ENCODE measurements around the gene ANKRD34A.
A peak's percentile ranks its signal among the peaks of the same experiment; 100 is the strongest.

ANKRD34A gene

DNA sequence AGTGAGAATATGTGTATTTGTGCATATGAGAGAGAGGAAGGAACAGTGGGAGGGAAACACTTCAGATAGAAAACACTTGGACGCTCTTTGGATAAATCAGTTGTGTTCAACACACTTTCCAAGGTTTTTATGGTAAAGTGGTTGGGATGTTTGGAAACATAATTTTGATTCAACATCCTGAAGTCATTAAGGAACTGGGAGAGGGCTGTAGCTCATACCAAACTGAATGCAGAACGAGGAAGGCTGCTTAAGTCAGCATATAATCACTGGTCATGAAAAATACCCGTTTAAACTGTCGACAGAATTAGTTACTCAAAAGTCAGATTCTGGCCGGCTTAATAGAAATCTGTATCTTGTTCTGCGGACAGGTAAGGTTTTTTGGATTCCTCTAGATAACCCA is 21.5 kb downstream of the ANKRD34A start:
- no peak overlapping the region for H3K27ac ChIP-seq (ENCODE audit: low read depth, low read length)
- no peaks in the 10 kb centered on the region for H3K4me1 ChIP-seq (ENCODE audit: control insufficient read depth in 1 of 2, insufficient read depth in 2 of 2, low read length in 2 of 2)

DNA sequence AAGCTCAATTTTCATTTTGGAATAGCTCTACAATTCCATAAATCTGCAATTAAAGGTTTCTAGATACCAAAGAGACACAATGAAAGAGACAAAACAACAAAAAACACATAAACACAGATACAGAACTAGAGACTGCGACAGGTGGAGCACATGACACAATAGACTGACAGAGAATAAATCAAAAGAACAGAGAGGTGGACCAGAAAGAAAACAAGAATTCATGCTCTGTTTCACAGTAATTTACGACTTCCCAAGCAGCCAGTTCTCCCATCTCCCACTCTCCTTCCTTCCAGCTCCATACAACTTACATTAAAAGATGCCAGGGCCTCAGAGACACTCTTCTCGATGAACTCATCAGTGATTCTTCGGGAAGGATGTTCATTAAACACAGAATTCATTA is 22.0 kb downstream of the ANKRD34A start:
- Histone ChIP-seq H3K36me3 (ENCODE audit: control insufficient read depth in 1 of 2, insufficient read depth in 2 of 2, low read length in 2 of 2) (no peaks in the 10 kb centered on the region), H4K12ac (ENCODE audit: low read depth, low read length) (no peak overlapping the region), H3K79me1 (ENCODE audit: low read length) (no peaks in the 10 kb centered on the region), H3K79me2 (ENCODE audit: control insufficient read depth, insufficient read depth, low read length, poor library complexity) (no peaks in the 10 kb centered on the region), H3K27me3 (ENCODE audit: insufficient read depth, low read length) (no peaks in the 10 kb centered on the region), H2BK12ac (ENCODE audit: low read length) (no peak overlapping the region), H3K4me3 (ENCODE audit: low read depth, low read length) (no peak overlapping the region), H3K23ac (ENCODE audit: low read length) (no peak overlapping the region), H2BK5ac (ENCODE audit: low read depth, low read length, poor library complexity) (no peak overlapping the region), H3K9me3 (ENCODE audit: insufficient read depth, low read depth, low read length) (no peaks in the 10 kb centered on the region), H3K18ac (ENCODE audit: low read length) (no peak overlapping the region), H3K9ac (ENCODE audit: low read length) (no peak overlapping the region), H4K8ac (ENCODE audit: low read depth, low read length) (no peak overlapping the region), H3K4me1 (ENCODE audit: control insufficient read depth in 1 of 2, insufficient read depth in 2 of 2, low read length in 2 of 2) (no peaks in the 10 kb centered on the region), H3K14ac (ENCODE audit: low read length) (no peak overlapping the region), H3K4ac (ENCODE audit: low read depth, low read length) (no peak overlapping the region), H3K27ac (ENCODE audit: low read depth, low read length) (no peak overlapping the region), H4K91ac (ENCODE audit: low read depth, low read length) (no peak overlapping the region), H2BK120ac (ENCODE audit: insufficient read depth, low read length, poor library complexity) (no peak overlapping the region), H2AFZ (ENCODE audit: insufficient read depth, low read length, poor library complexity) (no peak overlapping the region), H2AK5ac (ENCODE audit: low read length) (no peak overlapping the region), H3K4me2 (ENCODE audit: low read length) (no peak overlapping the region)
- no peak for DNase-seq
- no CpG with 5 or more reads among the region's 4 CpGs for WGBS (ENCODE audit: extremely low coverage, insufficient coverage, insufficient read length)

More for the DNA sequence above, 21.5 kb downstream of the ANKRD34A start:
- no peaks in the 10 kb centered on the region for H3K9me3 ChIP-seq (ENCODE audit: insufficient read depth, low read depth, low read length)
- H2AK5ac ChIP-seq (ENCODE audit: low read length) = no peak overlapping the region
- H3K79me1 ChIP-seq (ENCODE audit: low read length) = no peaks in the 10 kb centered on the region
- no peak overlapping the region for H3K18ac ChIP-seq (ENCODE audit: low read length)
- no peak overlapping the region for H2BK5ac ChIP-seq (ENCODE audit: low read depth, low read length, poor library complexity)
- no peak overlapping the region for H2BK12ac ChIP-seq (ENCODE audit: low read length)
- no peak overlapping the region for H3K23ac ChIP-seq (ENCODE audit: low read length)
- H3K79me2 ChIP-seq (ENCODE audit: control insufficient read depth, insufficient read depth, low read length, poor library complexity) = no peaks in the 10 kb centered on the region
- no peak overlapping the region for H4K91ac ChIP-seq (ENCODE audit: low read depth, low read length)
- no peaks in the 10 kb centered on the region for H3K27me3 ChIP-seq (ENCODE audit: insufficient read depth, low read length)
- no peak for DNase-seq
- H4K12ac ChIP-seq (ENCODE audit: low read depth, low read length) = no peak overlapping the region
- H3K9ac ChIP-seq (ENCODE audit: low read length) = no peak overlapping the region
- no peak overlapping the region for H2BK120ac ChIP-seq (ENCODE audit: insufficient read depth, low read length, poor library complexity)
- H2AFZ ChIP-seq (ENCODE audit: insufficient read depth, low read length, poor library complexity) = no peak overlapping the region
- no peak overlapping the region for H3K14ac ChIP-seq (ENCODE audit: low read length)
- H4K8ac ChIP-seq (ENCODE audit: low read depth, low read length) = no peak overlapping the region
- H3K4me2 ChIP-seq (ENCODE audit: low read length) = no peak overlapping the region
- H3K4me3 ChIP-seq (ENCODE audit: low read depth, low read length) = no peak overlapping the region
- no CpG with 5 or more reads among the region's 6 CpGs for WGBS (ENCODE audit: extremely low coverage, insufficient coverage, insufficient read length)
- no peak overlapping the region for H3K4ac ChIP-seq (ENCODE audit: low read depth, low read length)
- no peaks in the 10 kb centered on the region for H3K36me3 ChIP-seq (ENCODE audit: control insufficient read depth in 1 of 2, insufficient read depth in 2 of 2, low read length in 2 of 2)

DNA sequence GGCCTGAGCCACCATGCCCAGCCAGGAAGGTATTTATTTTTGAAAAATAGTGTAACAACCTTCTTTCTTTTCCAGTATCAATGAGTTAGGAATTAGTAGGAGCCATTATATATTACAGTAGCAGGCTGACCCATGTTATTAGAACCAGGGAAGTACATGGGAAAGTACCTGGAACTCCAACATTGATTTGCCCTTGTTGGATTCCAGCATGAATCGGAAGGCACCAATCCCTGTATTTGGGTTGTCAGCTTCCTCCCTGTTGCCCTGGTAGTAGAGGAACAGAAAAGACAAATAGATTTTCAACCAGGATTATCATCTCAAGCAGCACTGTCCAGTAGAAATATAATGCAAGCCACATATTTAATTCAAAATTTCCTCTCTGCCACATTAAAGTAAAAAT is 26.9 kb downstream of the ANKRD34A start:
- H2BK5ac ChIP-seq (ENCODE audit: low read depth, low read length, poor library complexity) = no peak overlapping the region
- no peak overlapping the region for H3K23ac ChIP-seq (ENCODE audit: low read length)
- H3K79me2 ChIP-seq (ENCODE audit: control insufficient read depth, insufficient read depth, low read length, poor library complexity) = no peaks in the 10 kb centered on the region
- no peak overlapping the region for H3K14ac ChIP-seq (ENCODE audit: low read length)
- H3K79me1 ChIP-seq (ENCODE audit: low read length) = no peaks in the 10 kb centered on the region
- H4K8ac ChIP-seq (ENCODE audit: low read depth, low read length) = no peak overlapping the region
- H4K91ac ChIP-seq (ENCODE audit: low read depth, low read length) = no peak overlapping the region
- WGBS (ENCODE audit: extremely low coverage, insufficient coverage, insufficient read length) = no CpG with 5 or more reads among the region's 1 CpG
- H3K9me3 ChIP-seq (ENCODE audit: insufficient read depth, low read depth, low read length) = no peaks in the 10 kb centered on the region
- H3K4me3 ChIP-seq (ENCODE audit: low read depth, low read length) = no peak overlapping the region
- H4K12ac ChIP-seq (ENCODE audit: low read depth, low read length) = no peak overlapping the region
- H3K27me3 ChIP-seq (ENCODE audit: insufficient read depth, low read length) = no peaks in the 10 kb centered on the region
- no peak for DNase-seq
- no peak overlapping the region for H2AFZ ChIP-seq (ENCODE audit: insufficient read depth, low read length, poor library complexity)
- H2BK120ac ChIP-seq (ENCODE audit: insufficient read depth, low read length, poor library complexity) = no peak overlapping the region
- H3K4me1 ChIP-seq (ENCODE audit: control insufficient read depth in 1 of 2, insufficient read depth in 2 of 2, low read length in 2 of 2) = no peaks in the 10 kb centered on the region
- H3K4me2 ChIP-seq (ENCODE audit: low read length) = no peak overlapping the region
- no peaks in the 10 kb centered on the region for H3K36me3 ChIP-seq (ENCODE audit: control insufficient read depth in 1 of 2, insufficient read depth in 2 of 2, low read length in 2 of 2)
- H3K9ac ChIP-seq (ENCODE audit: low read length) = no peak overlapping the region
- no peak overlapping the region for H3K27ac ChIP-seq (ENCODE audit: low read depth, low read length)
- no peak overlapping the region for H3K18ac ChIP-seq (ENCODE audit: low read length)
- no peak overlapping the region for H2AK5ac ChIP-seq (ENCODE audit: low read length)
- H2BK12ac ChIP-seq (ENCODE audit: low read length) = no peak overlapping the region
- no peak overlapping the region for H3K4ac ChIP-seq (ENCODE audit: low read depth, low read length)

DNA sequence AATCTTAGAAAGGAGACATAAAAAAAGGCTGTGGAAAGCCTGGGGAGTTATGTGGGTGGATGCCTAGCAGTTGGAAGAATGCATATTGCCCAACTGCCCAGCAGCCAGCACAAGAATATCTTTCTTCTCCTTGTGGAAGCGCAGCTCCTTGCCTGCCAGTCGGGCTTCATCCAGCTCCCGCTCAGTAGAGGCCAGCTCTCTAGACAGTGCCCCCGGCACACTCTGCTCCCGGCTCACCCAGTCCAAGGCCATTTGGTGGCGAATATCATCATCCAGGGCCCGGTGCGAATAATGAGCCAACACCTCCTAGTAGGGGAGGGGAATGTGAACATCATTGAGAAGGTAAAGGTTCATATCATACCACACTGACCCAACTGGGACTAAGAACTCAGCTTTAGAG is 28.1 kb downstream of the ANKRD34A start:
- Histone ChIP-seq H4K91ac (ENCODE audit: low read depth, low read length) (no peak overlapping the region), H3K23ac (ENCODE audit: low read length) (no peak overlapping the region), H3K14ac (ENCODE audit: low read length) (no peak overlapping the region)

More for the DNA sequence above, 28.1 kb downstream of the ANKRD34A start:
- peak; percentile 53 to 69 for DNase-seq
- Histone ChIP-seq H3K79me1 (ENCODE audit: low read length) (no peaks in the 10 kb centered on the region), H4K12ac (ENCODE audit: low read depth, low read length) (no peak overlapping the region), H3K27me3 (ENCODE audit: insufficient read depth, low read length) (no peaks in the 10 kb centered on the region), H2BK120ac (ENCODE audit: insufficient read depth, low read length, poor library complexity) (no peak overlapping the region), H2BK12ac (ENCODE audit: low read length) (no peak overlapping the region), H3K4me1 (ENCODE audit: control insufficient read depth in 1 of 2, insufficient read depth in 2 of 2, low read length in 2 of 2) (no peaks in the 10 kb centered on the region), H2AK5ac (ENCODE audit: low read length) (no peak overlapping the region), H3K27ac (ENCODE audit: low read depth, low read length) (no peak overlapping the region), H4K8ac (ENCODE audit: low read depth, low read length) (no peak overlapping the region), H3K79me2 (ENCODE audit: control insufficient read depth, insufficient read depth, low read length, poor library complexity) (no peaks in the 10 kb centered on the region), H2AFZ (ENCODE audit: insufficient read depth, low read length, poor library complexity) (no peak overlapping the region), H3K36me3 (ENCODE audit: control insufficient read depth in 1 of 2, insufficient read depth in 2 of 2, low read length in 2 of 2) (no peaks in the 10 kb centered on the region), H3K4me2 (ENCODE audit: low read length) (no peak overlapping the region), H3K9me3 (ENCODE audit: insufficient read depth, low read depth, low read length) (no peaks in the 10 kb centered on the region), H2BK5ac (ENCODE audit: low read depth, low read length, poor library complexity) (no peak overlapping the region), H3K18ac (ENCODE audit: low read length) (no peak overlapping the region), H3K9ac (ENCODE audit: low read length) (no peak overlapping the region), H3K4ac (ENCODE audit: low read depth, low read length) (no peak overlapping the region), H3K4me3 (ENCODE audit: low read depth, low read length) (no peak overlapping the region)
- WGBS (ENCODE audit: extremely low coverage, insufficient coverage, insufficient read length) = no CpG with 5 or more reads among the region's 8 CpGs

Measured in trophoblast cell (in vitro differentiated cells and primary cell).